HG02678 (cell line): ENCODE results near the gene TMTC1.

ENCODE experiments used
- ATAC-seq: cut with Tn5 transposase; IDR thresholded peaks from one replicate; pipeline ENCODE4 v1.9.1; 2021; ENCODE audit warnings: mild to moderate bottlenecking, moderate library complexity; ENCODE audit not compliant: unreplicated experiment

Gene TMTC1

DNA sequence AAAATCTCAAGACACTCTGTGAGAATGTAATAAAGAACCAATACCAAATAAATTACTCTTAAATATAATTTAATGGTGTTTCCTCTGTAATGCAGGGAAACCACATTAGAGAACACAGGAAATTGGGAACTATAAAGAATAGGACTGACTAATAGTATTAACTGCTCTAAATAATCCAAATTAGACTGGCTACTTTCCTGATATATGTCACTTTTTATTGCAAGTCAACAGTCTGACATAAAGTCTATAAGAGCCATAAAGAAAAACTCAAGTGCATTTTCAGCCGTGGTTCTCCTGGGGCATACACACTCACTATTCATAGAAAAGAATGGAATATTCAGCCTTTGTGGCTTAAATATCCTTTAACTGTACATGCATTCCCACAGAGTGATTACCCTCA, 161.5 kb downstream of the TMTC1 start:
- no peak for ATAC-seq

DNA sequence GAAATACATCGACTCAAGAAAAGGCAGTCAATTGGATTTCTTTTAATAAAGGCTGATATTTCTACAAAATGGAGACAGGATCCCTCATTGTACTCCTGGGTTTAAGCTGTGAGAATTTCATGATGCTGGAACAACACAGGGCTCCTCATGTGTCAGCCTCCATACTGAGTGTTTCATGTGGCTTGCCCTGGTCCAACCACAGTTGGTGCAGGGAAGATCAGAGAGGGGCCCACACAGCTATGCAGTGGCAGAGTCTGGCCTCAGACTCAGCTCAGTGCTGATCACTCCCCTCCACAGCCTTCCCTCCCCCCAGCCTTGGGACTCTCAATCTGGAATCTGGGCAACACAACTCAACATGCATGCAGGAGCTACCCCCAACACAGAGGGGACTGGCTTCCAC, 163.7 kb downstream of the TMTC1 start:
- ATAC-seq, result no peak

DNA sequence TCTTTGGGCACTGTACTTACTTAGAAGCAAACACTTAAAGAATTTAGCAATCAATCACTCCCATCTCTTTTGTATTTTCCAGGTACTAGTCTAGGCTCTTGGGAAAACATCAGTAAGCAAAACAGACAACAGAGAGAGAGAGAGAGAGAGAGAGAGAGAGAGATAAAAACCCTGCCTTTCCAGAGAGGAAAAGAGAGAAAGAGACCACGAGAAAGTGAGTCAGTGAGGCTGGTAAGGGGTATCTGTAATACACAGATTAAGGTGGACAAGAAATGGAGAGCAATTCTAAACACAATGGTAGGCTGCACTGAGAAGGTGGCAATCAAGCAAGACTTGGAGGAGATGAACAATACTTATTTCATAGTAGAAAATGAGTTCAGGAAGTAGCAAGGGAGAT, 166.3 kb downstream of the TMTC1 start:
- ATAC-seq, result no peak

DNA sequence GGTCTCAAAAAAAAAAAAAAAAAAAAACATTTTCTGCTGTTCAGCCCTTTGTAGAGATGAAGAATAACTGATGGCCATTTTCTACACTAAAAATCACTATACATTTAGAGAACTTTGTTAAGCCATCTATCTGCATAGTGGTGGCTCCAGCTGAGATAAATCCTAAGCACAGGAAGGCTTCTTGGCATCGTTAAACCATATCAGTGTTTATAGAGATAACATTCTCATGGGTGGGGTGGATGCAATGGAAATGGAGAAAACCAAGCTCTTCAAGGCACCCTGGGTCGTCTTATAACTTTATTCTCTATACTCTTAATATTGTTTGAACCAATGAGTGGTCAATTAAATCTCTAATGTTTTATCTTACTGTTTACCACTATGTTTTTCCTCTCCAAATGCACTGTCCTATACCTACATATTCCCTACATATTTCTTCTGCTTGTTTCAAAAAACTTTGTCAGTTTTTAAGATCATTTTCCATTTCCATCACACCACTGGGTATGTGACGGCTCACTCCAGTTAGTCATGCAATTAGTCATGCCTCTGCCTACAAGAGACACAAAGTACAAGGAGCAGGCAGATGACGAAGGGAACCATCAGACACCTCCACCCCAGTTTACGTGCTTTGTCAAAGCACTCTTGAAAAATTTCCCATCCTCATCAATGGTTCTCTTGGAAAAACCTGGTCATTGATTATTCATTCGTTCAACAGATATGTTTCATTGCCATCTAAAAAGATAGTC, 166.9 kb downstream of the TMTC1 start:
- no peak for ATAC-seq

DNA sequence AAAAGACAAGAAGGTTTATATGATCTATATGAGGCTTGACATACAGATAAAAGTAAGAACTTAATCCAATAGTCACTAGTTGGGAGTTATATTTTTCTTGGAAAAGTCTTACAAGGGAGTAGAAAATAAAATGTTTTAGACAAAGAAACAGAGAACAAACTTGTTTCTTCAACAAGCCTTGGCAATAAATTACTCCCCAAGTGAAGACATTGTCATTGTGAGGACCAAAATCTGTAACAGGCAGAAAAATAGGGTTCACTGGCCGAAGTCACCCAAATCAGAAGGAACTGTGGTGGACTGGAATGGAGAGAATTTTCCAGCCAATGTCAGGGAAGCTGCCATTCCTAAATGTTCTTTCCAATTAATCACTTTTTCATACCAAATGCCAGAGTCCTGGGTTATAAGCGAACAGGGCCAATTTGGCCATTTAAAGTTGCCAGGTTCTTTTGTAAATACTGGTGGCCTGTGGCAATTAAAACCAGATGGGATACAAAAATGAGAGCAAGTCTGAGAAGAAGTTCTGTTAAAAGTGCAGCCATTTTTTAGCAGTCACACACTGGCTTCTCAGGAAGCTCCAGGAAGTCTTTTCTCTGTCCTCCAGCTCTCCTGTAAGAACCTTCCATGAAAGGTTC, 168.9 kb downstream of the TMTC1 start:
- ATAC-seq, result no peak

DNA sequence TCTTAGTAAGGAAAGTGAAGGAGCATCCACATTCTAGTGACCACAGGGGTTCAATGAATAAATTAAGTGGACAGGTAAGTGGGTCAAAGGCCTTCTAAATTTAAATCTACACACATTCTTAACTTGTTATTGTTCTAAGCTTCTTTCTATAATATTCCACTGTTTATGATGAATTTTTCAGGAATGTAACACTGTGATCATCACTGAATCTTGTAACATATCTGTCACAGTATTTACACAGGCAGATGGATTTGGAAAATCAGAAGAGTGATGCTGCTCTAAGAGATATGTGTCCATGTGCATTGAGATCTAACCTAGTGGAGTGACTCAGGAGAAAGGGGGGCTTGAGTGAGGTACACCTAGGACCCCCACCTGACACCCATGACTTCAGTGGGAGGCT, 170.8 kb downstream of the TMTC1 start:
- no peak for ATAC-seq

DNA sequence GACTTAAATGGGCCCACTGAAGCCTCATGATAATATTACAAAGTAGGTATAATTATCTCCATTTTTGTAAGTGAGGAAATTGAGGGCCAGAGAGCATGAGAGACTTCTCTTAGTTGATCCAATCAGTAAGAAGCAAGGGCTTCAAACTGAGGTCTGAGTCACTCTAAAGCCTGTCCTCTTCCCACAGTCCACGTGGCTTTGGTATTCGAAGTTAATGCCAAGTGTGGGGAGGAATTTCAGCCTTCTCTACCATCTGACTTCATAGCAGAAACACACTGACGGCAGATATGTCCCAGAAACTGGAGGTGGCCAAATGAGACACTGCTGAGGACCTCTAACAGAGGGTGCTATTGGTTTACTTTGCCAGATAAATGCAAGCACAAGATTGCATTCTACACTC, 171.8 kb downstream of the TMTC1 start:
- ATAC-seq, result no peak

DNA sequence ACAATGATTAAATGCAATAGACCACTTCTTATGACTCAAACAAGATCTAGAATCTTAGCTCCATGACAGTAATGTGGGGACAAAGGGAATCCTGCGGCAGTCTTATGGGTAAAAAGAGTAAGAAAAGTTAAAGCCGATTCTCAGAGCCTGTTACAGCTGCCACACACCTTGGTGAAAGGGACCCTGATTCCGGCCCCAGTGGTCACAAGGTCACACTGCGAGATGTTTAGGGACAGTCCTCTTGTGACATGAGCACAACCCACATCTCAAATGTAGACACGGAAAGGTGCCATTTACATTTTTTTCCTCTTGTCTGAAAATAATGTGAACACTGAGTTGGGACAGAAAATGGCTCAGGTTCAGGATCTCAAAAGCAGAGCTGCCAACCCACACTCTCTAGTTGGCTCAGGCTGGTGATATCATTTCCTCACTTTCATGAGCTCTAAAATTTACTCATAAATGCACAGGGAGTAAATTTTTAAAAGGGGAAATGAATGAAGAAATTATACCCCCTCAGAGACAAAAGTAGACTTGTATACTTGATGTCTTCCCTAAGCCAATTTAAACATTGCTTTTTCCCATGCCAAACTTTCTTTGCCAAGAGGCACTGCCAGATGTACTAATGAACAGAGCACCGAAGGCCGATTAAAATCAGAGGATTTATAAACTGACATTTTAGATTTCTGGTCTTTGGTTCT, 173.1 kb downstream of the TMTC1 start:
- no peak for ATAC-seq

DNA sequence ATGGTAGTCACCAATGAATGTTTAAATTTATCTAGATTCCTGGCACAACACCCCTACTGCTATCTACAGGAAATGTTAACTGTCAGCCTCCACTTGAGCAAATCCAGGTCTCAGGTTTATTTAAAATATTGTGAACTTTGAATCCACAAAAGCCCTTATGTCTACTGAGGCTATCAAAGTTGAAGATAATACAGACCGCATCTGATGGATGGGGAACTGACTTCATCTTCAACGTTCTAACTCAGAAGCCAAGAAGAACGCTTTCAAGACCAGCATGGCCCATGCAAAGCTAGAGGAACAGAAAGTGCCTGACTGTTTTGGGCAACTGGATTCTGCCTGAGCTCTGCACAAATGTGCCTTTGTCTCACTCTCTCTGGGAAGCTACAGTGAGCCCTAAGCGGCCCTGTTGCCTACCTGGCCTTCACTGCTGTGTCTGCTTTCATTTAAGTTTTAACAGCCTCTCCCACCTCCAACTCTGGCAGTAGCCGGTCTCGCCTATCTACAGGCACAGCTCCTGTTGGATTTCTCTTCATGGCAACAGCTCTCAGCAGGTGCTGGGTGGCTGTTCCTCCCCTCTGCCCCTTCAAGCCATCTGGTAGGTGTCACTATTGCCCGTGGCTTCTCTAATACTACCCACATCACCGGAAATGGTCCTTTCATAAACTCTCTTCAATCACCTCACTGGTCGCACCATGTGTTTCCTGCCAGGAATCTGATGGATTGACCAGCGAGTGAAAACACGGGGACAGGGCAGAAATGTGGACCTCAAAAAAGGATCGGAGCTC, 174.1 kb downstream of the TMTC1 start:
- no peak for ATAC-seq

DNA sequence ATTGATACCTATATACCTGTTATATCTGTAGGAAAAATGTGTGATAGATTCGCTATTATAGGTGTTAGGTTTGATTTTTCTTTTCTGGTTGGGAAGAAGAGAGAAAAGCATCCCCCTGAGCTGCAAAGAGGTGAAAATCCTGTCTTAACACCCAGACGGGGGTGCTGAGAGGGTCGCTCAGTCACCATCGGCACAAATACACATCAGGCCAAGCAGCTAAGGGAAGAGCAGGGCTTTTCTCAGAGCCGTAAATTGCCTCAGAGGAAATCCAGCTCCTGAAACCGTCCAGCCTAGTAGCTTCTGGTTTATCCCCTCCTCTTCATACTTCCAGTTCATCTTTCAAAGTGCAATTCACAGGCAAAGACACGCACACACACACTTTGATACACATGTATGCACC, 175.2 kb downstream of the TMTC1 start:
- no peak for ATAC-seq

DNA sequence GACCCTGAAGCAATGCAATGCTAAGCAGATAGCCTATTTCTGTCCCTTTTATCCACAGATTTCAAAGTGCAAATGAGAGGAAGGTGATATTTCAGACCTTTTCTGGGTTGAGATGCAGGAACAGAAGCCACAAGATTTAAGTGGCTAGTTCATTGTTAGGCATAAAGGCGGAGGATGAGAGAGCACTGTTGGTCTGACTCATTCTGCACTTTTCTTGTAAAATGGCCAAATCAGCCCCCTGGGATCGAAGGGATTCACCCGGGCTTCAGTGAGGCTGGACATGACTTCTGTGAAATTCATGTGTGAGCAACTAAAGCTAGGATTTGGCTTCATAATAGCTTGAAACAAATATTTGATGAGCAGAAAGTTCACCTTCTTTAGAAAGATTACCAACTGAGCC, 184.4 kb downstream of the TMTC1 start:
- no peak for ATAC-seq

DNA sequence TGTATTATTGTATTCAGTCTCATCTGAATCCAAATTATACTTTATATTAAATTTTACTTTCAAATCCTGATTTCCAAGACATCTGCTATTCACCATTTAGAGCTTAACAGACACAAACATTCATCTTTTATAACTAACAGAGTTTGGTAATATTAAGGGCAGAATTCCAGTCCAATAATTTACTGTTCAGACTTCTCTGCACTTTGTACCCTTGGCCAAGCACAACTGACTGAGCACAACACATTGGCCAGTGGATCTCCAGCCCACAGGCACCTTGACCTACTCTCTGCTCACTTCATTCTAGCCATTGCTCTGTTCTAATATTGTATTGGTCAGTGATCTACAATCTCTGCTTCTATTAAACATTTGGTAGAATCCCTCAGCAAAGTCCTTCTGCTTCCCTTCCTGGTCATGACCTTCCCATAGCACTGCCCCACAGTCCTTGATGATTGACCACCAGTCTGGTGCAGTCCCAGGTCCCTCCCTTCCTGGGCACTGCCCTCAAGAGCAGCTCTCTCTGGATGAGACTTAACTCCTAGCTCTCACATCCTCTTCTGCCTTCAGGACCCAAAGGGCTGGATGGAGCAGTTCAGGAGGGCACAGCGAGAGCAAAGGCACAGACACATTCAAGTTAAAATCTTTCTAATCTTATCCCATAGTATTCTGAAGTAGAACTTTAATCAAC, 188.5 kb downstream of the TMTC1 start:
- no peak for ATAC-seq

DNA sequence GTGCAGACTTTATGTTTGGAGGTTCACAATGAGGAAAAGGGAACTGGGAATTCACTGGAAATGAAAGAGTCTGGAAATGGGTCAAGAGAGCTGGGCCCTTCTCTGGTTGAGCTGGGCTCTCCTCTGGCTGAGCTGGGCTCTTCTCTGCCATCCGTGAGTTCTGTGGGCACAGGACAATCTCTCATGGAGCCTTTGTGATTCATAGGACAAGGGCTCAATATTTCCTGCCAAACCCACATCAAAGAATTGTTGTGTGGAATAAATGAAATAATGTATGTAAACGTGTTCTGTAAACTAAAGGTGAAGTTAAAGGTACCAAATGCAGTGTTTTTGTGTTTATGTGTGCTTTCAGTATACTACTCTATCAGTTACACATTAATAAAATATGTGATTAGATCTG, 190.7 kb downstream of the TMTC1 start:
- no peak for ATAC-seq

DNA sequence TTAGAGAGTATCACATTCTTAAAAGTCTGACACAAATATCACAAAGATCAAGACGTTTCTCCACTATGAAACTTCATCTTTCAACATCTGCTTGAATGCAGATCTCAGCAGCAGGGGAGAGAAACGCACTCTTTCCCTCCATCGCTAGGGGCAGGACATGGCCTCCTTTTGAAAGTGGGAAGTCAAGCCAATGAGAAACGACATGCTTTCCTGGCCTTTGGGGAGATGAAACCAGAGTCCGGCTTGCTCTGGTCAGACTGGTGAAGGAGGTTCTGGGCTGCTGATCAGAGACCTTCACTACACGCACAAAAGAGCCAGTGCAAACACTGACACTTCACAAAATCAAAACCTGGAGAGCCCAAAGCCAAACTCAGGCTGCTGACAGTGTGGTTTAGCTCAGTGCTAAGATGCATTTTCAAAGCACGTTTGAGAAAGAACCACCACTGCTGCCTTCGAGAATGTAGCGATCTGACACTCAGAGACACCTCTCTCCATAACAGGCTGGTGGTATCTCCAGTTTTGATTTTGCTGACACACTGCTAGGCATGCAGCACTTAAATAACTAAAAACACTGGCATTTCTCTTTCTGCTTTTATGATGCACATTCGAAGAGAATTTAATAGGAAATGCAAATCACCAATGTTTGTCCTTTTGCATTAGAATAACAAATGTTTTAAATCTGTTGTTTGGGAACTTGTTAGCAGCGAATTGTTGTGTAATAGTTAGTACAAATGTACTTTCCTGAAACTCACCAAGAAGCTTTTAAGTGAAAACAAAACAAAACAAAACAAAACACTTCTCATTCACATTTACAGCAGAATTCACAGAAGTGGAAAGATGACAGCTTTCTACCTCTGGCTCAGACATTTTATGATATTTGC, 192.4 kb downstream of the TMTC1 start:
- no peak for ATAC-seq

DNA sequence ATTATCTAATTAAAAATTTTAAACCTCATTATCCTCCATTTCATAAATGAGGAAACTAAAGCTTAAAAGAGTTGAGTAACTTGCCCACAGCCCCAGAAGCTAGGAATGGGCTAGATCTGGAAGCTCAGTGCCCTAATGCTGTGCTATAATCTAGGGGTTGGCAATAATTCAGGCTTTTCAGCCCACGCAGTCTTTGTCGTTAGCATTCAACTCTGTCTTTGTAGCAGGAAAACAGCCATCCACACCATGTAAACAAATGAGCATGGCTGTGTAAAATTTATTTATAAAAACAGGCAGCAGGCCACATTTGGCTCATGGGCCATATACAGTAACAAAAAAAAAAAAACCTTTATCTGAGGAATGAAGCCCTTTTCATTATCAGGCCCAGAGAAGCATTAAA, 193.9 kb downstream of the TMTC1 start:
- ATAC-seq, result no peak

DNA sequence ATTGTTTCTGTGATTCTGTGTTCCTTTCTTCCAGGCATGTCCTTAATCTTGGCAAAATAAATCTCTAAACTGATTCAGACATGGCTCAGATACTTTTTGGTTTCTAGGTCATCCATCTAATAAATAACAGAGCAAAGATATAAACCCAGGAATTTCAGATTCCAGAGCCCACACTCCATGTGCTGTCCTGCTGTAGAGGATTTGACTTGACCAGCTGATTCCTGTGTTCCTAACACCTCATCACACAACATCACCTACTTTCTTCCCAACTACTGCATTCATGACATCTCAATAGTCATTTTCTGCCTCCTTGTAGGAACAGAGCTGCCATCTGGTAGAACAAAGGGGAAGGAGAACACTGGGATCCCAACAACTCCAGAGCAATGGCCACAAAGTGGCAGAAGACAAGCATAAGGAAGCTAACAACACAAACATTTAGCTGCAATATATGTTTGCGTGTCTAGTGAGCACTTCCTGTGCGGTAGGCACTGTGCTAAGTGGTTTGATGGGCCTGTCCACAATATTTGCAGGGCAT, 194.4 kb downstream of the TMTC1 start:
- no peak for ATAC-seq

DNA sequence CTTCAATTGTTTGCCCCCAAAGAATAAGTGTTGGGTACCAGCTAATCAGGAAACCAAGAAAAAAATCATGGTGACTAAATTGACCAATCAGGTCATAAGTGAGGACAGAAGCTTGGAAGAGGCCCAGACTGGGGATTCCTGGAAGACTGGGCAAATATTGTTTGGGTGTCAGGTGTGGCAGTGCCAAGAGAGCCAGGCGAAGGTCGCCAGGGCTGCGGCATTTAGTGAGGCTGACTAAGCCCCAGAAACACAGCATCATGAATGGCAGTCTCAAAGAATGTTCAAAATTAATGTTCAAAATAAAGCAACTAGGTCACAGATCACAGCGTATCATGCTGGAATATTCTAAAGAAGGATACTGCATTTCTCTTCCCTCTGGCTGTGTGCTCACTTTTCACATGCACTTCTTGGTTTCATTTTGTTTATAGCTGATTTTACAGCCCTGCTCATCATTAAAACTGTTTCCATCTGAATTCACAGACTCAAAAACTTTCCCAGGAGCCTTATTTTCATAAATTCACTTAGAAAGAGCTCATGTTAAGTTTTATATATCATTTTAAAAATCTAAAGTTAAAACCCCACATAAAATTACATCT, 201.0 kb downstream of the TMTC1 start:
- no peak for ATAC-seq

DNA sequence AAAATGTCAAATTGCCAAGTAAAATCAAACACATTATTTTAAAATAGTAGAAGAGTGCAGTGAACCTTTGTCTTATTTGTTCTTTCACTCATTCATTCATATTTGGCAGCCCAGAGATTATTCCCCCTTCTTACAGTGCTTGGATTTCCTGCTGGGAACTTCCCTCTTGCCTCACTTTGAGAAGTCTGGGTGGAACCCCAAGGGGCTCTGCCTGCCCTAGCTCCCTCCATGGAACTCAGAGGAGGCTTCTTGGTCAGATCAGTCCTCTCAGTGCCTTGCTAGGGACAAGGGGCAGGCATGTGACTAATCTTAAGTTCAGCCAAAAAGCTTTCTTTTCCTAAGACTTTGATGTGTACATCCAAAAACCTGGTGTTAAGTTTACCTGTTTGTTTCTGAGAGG, 201.6 kb downstream of the TMTC1 start:
- no peak for ATAC-seq

DNA sequence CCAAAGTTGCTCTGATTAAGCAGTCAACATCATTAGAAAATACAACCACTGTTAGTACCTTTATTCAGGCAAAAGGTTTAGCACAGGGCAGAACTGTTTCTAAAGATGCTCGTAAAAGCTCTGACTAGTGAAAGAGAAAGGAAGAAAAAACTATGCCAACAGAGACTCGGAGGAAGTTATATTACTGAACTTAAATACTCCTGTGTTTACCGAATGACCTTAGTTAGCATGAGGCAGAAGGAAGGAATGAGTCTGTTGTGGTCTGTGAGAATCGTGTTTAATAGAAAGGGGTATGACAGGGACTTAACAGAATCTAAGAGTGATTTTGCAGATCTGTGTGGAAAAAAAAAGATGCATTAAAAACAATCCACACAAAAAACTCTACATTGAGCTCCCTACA, 202.1 kb downstream of the TMTC1 start:
- ATAC-seq, result no peak
